Mesothelial cell of epicardium (in vitro differentiated cells): ENCODE data around the gene FOXE1. TPM values are rescaled to one million over a fixed set of nuclear protein-coding genes. Genes with fewer than 3 reads are reported as not detected.
A peak's percentile ranks its signal among the peaks of the same experiment; 100 is the strongest.

Experiments
- DNase-seq, 2 experiments: peaks; one replicate each; pipeline ENCODE4 v3.0.0; 2021; ENCODE audit warnings: low spot score in 2 of 2; ENCODE audit not compliant: unreplicated experiment in 2 of 2
- H3K27ac Mint-ChIP-seq: 2 replicates; pipeline ENCODE4 v1.8.0; 2021; ENCODE audit warnings: mixed read lengths
- H3K27me3 Mint-ChIP-seq: 2 replicates; pipeline ENCODE4 v1.8.0; 2021; ENCODE audit warnings: low read depth, mixed read lengths
- H3K36me3 Mint-ChIP-seq: 2 replicates; pipeline ENCODE4 v1.8.0; 2021; ENCODE audit warnings: mixed read lengths
- H3K4me1 Mint-ChIP-seq: 2 replicates; pipeline ENCODE4 v1.8.0; 2021; ENCODE audit warnings: mixed read lengths
- H3K4me3 Mint-ChIP-seq: 2 replicates; pipeline ENCODE4 v1.8.0; 2021; ENCODE audit warnings: mild to moderate bottlenecking, moderate library complexity, mixed read lengths
- H3K9me3 Mint-ChIP-seq: 2 replicates; pipeline ENCODE4 v1.8.0; 2021; ENCODE audit warnings: mixed read lengths
- CTCF ChIP-seq: fragments of 200-600 bp; sonication (generic); IDR thresholded peaks from one replicate; pipeline ENCODE4 v1.5.0; 2021; ENCODE audit warnings: antibody characterized with exemption; ENCODE audit not compliant: unreplicated experiment
- total RNA-seq: library from RNA; stranded (reverse); gene quantifications from 3 replicates; pipeline ENCODE4 v1.2.1, GENCODE V29; 2021

The FOXE1 gene
- total RNA-seq, 1 donor from 2014 or later: not detected

- peaks cover 7% of the 10 kb centered on the region for H3K4me1 Mint-ChIP-seq
- no peak overlapping the region for H3K4me3 Mint-ChIP-seq
- no peak for DNase-seq
- H3K9me3 Mint-ChIP-seq: no peaks in the 10 kb centered on the region
- peaks cover 91% of the 10 kb centered on the region for H3K27me3 Mint-ChIP-seq
- TF ChIP-seq CTCF: no peak
- no peak overlapping the region for H3K27ac Mint-ChIP-seq
- no peaks in the 10 kb centered on the region for H3K36me3 Mint-ChIP-seq
These were observed 4.4 kb upstream of the FOXE1 start for GRCh38 chr9:97848480-97849237.

GRCh38 chr9:97849980-97850379 lies 3.0 kb upstream of the FOXE1 start:
- H3K4me1 Mint-ChIP-seq: peaks cover 10% of the 10 kb centered on the region
- H3K36me3 Mint-ChIP-seq: no peaks in the 10 kb centered on the region
- DNase-seq: no peak

GRCh38 chr9:97850746-97851445 lies 2.1 kb upstream of the FOXE1 start:
- Mint-ChIP-seq H3K4me3 (no peak overlapping the region), H3K36me3 (no peaks in the 10 kb centered on the region)

More at GRCh38 chr9:97849980-97850379, 3.0 kb upstream of the FOXE1 start:
- TF ChIP-seq CTCF: no peak
- H3K27me3 Mint-ChIP-seq: peaks cover 89% of the 10 kb centered on the region
- H3K4me3 Mint-ChIP-seq: no peak overlapping the region
- H3K27ac Mint-ChIP-seq: no peak overlapping the region
- H3K9me3 Mint-ChIP-seq: no peaks in the 10 kb centered on the region

GRCh38 chr9:97851446-97851883 lies 1.6 kb upstream of the FOXE1 start:
- H3K9me3 Mint-ChIP-seq: no peaks in the 10 kb centered on the region
- DNase-seq: no peak
- H3K27me3 Mint-ChIP-seq: peaks cover 89% of the 10 kb centered on the region
- H3K4me1 Mint-ChIP-seq: peaks cover 10% of the 10 kb centered on the region
- H3K4me3 Mint-ChIP-seq: no peak overlapping the region
- no peaks in the 10 kb centered on the region for H3K36me3 Mint-ChIP-seq
- no peak for TF ChIP-seq CTCF
- H3K27ac Mint-ChIP-seq: no peak overlapping the region

More at GRCh38 chr9:97850746-97851445, 2.1 kb upstream of the FOXE1 start:
- no peak for DNase-seq
- peaks cover 89% of the 10 kb centered on the region for H3K27me3 Mint-ChIP-seq
- peaks cover 10% of the 10 kb centered on the region for H3K4me1 Mint-ChIP-seq
- no peaks in the 10 kb centered on the region for H3K9me3 Mint-ChIP-seq
- no peak for TF ChIP-seq CTCF
- H3K27ac Mint-ChIP-seq: no peak overlapping the region

- peak overlapping the region; percentile 36 for H3K4me3 Mint-ChIP-seq
- TF ChIP-seq CTCF: no peak
- no peak for DNase-seq
- no peaks in the 10 kb centered on the region for H3K9me3 Mint-ChIP-seq
- H3K27me3 Mint-ChIP-seq: peaks cover 89% of the 10 kb centered on the region
- H3K4me1 Mint-ChIP-seq: peaks cover 10% of the 10 kb centered on the region
- no peaks in the 10 kb centered on the region for H3K36me3 Mint-ChIP-seq
- no peak overlapping the region for H3K27ac Mint-ChIP-seq
These were observed 1.0 kb upstream of the FOXE1 start for GRCh38 chr9:97852001-97852398.
